B cell (primary cell): ENCODE data around the gene CDH13. TPM values are rescaled to one million over a fixed set of nuclear protein-coding genes. Genes with fewer than 3 reads are reported as not detected.

ENCODE experiments used
- ATAC-seq: fragments of 200-7000 bp; cut with Tn5 transposase; one replicate; pipeline ENCODE4 v1.10.0; 2021; ENCODE audit warnings: low read depth, mild to moderate bottlenecking, moderate number of reproducible peaks, moderate library complexity
- CTCF ChIA-PET: fragments of 350-600 bp; sonication (Branson Sonifier 250); formaldehyde crosslinking; loops from one replicate; lab custom pipeline; 2021; ENCODE audit warnings: antibody characterized with exemption, inconsistent platforms; lab: Charles Lee
- POLR2A ChIA-PET: fragments of 350-600 bp; sonication (Branson Sonifier 250); formaldehyde crosslinking; loops from one replicate; lab custom pipeline; 2021; ENCODE audit warnings: antibody characterized with exemption; lab: Charles Lee
- DNase-seq: peaks from one replicate; pipeline ENCODE4 v3.0.0; 2013
- H2AFZ ChIP-seq: 2 replicates; pipeline ENCODE4 v1.6.1; 2012; ENCODE audit warnings: mild to moderate bottlenecking, low read depth, low read length; ENCODE audit not compliant: insufficient read depth, poor library complexity, severe bottlenecking
- H3K27ac ChIP-seq, 2 donors: 1 replicate in 1 of 2; 2 replicates in 1 of 2; pipeline ENCODE4 v1.5.1; 2012 to 2013; ENCODE audit warnings: low read length in 2 of 2, mild to moderate bottlenecking in 2 of 2, moderate library complexity in 1 of 2
- H3K27me3 ChIP-seq, 4 experiments: fragments of 200-600 bp in 1 of 4; sonication (generic) in 1 of 4; replicated peaks in 1 of 4; 1 replicate in 2 of 4; 2 replicates in 2 of 4; pipeline versions ENCODE4 v1.6.1 to v1.7.0; 2013 to 2016; ENCODE audit warnings: low read length in 3 of 4, mild to moderate bottlenecking in 2 of 4, mixed read lengths in 1 of 4, moderate library complexity in 1 of 4; ENCODE audit not compliant: insufficient read depth in 4 of 4, control insufficient read depth in 3 of 4; ENCODE audit errors: control extremely low read depth in 1 of 4
- H3K36me3 ChIP-seq, 2 experiments: replicated peaks in 1 of 2; 1 replicate in 1 of 2; 2 replicates in 1 of 2; pipeline versions ENCODE4 v1.6.1 to v1.7.1; 2013; ENCODE audit warnings: low read length in 1 of 2; ENCODE audit not compliant: insufficient read depth in 2 of 2, control insufficient read depth in 1 of 2; ENCODE audit errors: control extremely low read depth in 1 of 2, extremely low read depth in 1 of 2
- H3K4me1 ChIP-seq, 2 donors: fragments of 200-600 bp in 1 of 2; sonication (generic) in 1 of 2; 1 replicate in 1 of 2; 2 replicates in 1 of 2; pipeline versions ENCODE4 v1.5.1 to v1.6.1; 2013 to 2017; ENCODE audit warnings: low read length in 2 of 2; ENCODE audit not compliant: control insufficient read depth in 2 of 2, insufficient read depth in 2 of 2
- H3K4me2 ChIP-seq: replicated peaks from 2 replicates; pipeline ENCODE3; 2012; ENCODE audit warnings: mild to moderate bottlenecking, low read depth, low read length; ENCODE audit not compliant: poor library complexity, severe bottlenecking
- H3K4me3 ChIP-seq, 5 experiments: fragments of 200-600 bp in 1 of 5; sonication (generic) in 1 of 5; 1 replicate in 3 of 5; 2 replicates in 2 of 5; pipeline versions ENCODE4 v1.5.1 to v1.7.0; 2011 to 2016; ENCODE audit warnings: low read length in 4 of 5, mild to moderate bottlenecking in 4 of 5, low read depth in 2 of 5, control low read depth in 1 of 5, moderate library complexity in 1 of 5; ENCODE audit not compliant: insufficient read depth in 1 of 5; ENCODE audit errors: control extremely low read depth in 1 of 5, extremely low read depth in 1 of 5
- H3K79me2 ChIP-seq: fragments of 200-600 bp; sonication (generic); one replicate; pipeline ENCODE4 v1.6.0; 2016; ENCODE audit warnings: low read length; ENCODE audit not compliant: control insufficient read depth, insufficient read depth
- H3K9ac ChIP-seq: fragments of 200-600 bp; sonication (generic); 2 replicates; pipeline ENCODE4 v1.6.1; 2017; ENCODE audit warnings: mild to moderate bottlenecking, low read length, moderate library complexity
- H3K9me3 ChIP-seq, 3 donors: one replicate each; pipeline versions ENCODE4 v1.6.1 to v1.7.1; 2013; ENCODE audit warnings: low read length in 2 of 3; ENCODE audit not compliant: control insufficient read depth in 2 of 3, insufficient read depth in 1 of 3; ENCODE audit errors: control extremely low read depth in 1 of 3
- H4K20me1 ChIP-seq: 2 replicates; pipeline ENCODE4 v1.6.0; 2012; ENCODE audit warnings: mild to moderate bottlenecking, low read length; ENCODE audit not compliant: insufficient read depth, control insufficient read depth, poor library complexity, severe bottlenecking
- H3K27ac Mint-ChIP-seq: one replicate; pipeline ENCODE4 v1.8.0; 2021; ENCODE audit warnings: mixed read lengths
- H3K27me3 Mint-ChIP-seq: one replicate; pipeline ENCODE4 v1.8.0; 2021; ENCODE audit warnings: mixed read lengths
- H3K4me1 Mint-ChIP-seq: one replicate; pipeline ENCODE4 v1.8.0; 2021; ENCODE audit warnings: mixed read lengths
- H3K4me3 Mint-ChIP-seq: one replicate; pipeline ENCODE4 v1.8.0; 2021; ENCODE audit warnings: mixed read lengths
- H3K9me3 Mint-ChIP-seq: one replicate; pipeline ENCODE4 v1.8.0; 2022; ENCODE audit warnings: mixed read lengths; ENCODE audit not compliant: insufficient read depth
- CTCF ChIP-seq: fragments of 200-600 bp; IDR thresholded peaks from one replicate; pipeline ENCODE4 v1.8.0; 2022; ENCODE audit warnings: antibody characterized with exemption, mild to moderate bottlenecking
- EZH2 ChIP-seq: IDR thresholded peaks from 2 replicates; pipeline ENCODE4 v1.6.1; 2012; ENCODE audit warnings: borderline replicate concordance, low read depth, mild to moderate bottlenecking, moderate library complexity, low read length; ENCODE audit not compliant: insufficient read depth, poor library complexity, severe bottlenecking
- WGBS: methylation state at CpG from one replicate; pipeline ENCODE4 v1.1.5; 2013; ENCODE audit warnings: missing lambda C conversion rate; ENCODE audit not compliant: insufficient coverage; 5-methylcytosine and 5-hydroxymethylcytosine counted together
- intact Hi-C: fragments of 100-400 bp; cut with micrococcal nuclease; formaldehyde crosslinking; loops from one replicate; pipeline ENCODE4 v1.10.0; 2022
- polyA plus RNA-seq: library from polyadenylated mRNA; depleted of rRNA; stranded (reverse); fragments of >200 nt; gene quantifications from 2 replicates; pipeline ENCODE4 v1.2.3, GENCODE V29; 2012
- total RNA-seq, 2 donors: library from RNA; stranded (reverse); fragments of 120-200 nt in 1 of 2; gene quantifications; 1 replicate in 1 of 2; 2 replicates in 1 of 2; pipeline versions ENCODE4 v1.2.3 to v1.2.4, GENCODE V29; 2013 to 2022

The CDH13 gene
- total and polyA plus RNA-seq, 2 donors (not counting 1 experiment from before 2014, with no cell fraction given) = not detected

- Histone ChIP-seq H3K27ac (no peak overlapping the region), H3K9ac (no peak overlapping the region), H3K4me3 (no peak overlapping the region), H2AFZ (no peak overlapping the region), H3K4me1 (no peaks in the 10 kb centered on the region), H3K4me2 (no peak overlapping the region), H3K36me3 (no peaks in the 10 kb centered on the region), H4K20me1 (no peaks in the 10 kb centered on the region), H3K9me3 (no peaks in the 10 kb centered on the region), H3K27me3 (no peaks in the 10 kb centered on the region), H3K79me2 (no peaks in the 10 kb centered on the region)
- ATAC-seq (no peak), DNase-seq (no peak)
- Mint-ChIP-seq H3K4me1 (no peaks in the 10 kb centered on the region), H3K4me3 (no peak overlapping the region), H3K27me3 (peaks cover 4% of the 10 kb centered on the region), H3K9me3 (no peaks in the 10 kb centered on the region), H3K27ac (no peak overlapping the region)
- no peak for TF ChIP-seq CTCF
- no peak for TF ChIP-seq EZH2
- WGBS = no CpG with 5 or more reads among the region's 3 CpGs
- intact Hi-C loops = no loop called here
- CTCF ChIA-PET = no interaction called here
- POLR2A ChIA-PET = no interaction called here
Observed at GRCh38 chr16:83470416-83470815, 843.6 kb downstream of the CDH13 start.

GRCh38 chr16:83472776-83473501 is 846.2 kb downstream of the CDH13 start:
- H3K4me3 ChIP-seq = no peak overlapping the region
- POLR2A ChIA-PET = no interaction called here
- H3K9ac ChIP-seq = no peak overlapping the region
- Mint-ChIP-seq H3K4me3 (no peak overlapping the region), H3K27ac (no peak overlapping the region), H3K27me3 (peaks cover 4% of the 10 kb centered on the region), H3K4me1 (no peaks in the 10 kb centered on the region), H3K9me3 (no peaks in the 10 kb centered on the region)
- no peaks in the 10 kb centered on the region for H3K79me2 ChIP-seq
- no peaks in the 10 kb centered on the region for H3K4me1 ChIP-seq
- H3K9me3 ChIP-seq = no peaks in the 10 kb centered on the region
- H3K27ac ChIP-seq = no peak overlapping the region
- intact Hi-C loops = no loop called here
- no peak overlapping the region for H3K4me2 ChIP-seq
- TF ChIP-seq EZH2 = no peak
- TF ChIP-seq CTCF = no peak
- no peak overlapping the region for H2AFZ ChIP-seq
- no peaks in the 10 kb centered on the region for H3K27me3 ChIP-seq
- no peaks in the 10 kb centered on the region for H3K36me3 ChIP-seq
- DNase-seq (no peak), ATAC-seq (no peak)
- 60% methylated on average over 4 of the region's 7 CpGs for WGBS
- no peaks in the 10 kb centered on the region for H4K20me1 ChIP-seq
- CTCF ChIA-PET = no interaction called here
